ENCODE data around the gene YIF1A.

DNA sequence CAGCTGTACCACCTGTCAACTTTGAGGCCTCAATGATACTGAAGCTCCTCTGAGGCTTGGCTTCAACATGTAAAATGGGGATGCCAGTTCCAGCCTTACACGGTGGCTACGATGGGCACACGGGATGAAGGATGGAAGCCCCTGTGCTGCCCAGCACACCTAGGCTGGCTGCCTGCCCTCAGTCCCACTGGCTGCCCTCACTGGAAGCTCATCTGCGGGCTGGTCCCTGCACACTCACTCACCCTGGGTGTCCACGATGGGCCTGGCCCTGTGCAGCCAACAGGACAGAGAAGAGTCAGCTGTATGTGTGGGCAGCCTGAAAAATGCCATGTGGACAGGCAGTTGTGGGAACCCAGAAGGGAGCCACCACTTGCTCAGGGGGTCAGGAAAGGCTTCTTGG lies 2.2 kb downstream of the YIF1A start:
- TF ChIP-seq, protein P1, sequence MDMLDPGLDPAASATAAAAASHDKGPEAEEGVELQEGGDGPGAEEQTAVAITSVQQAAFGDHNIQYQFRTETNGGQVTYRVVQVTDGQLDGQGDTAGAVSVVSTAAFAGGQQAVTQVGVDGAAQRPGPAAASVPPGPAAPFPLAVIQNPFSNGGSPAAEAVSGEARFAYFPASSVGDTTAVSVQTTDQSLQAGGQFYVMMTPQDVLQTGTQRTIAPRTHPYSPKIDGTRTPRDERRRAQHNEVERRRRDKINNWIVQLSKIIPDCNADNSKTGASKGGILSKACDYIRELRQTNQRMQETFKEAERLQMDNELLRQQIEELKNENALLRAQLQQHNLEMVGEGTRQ (IDR thresholded peaks at IDR 0.05; ENCODE audit: low read depth, low read length) = no peak
- TF ChIP-seq, protein P2, sequence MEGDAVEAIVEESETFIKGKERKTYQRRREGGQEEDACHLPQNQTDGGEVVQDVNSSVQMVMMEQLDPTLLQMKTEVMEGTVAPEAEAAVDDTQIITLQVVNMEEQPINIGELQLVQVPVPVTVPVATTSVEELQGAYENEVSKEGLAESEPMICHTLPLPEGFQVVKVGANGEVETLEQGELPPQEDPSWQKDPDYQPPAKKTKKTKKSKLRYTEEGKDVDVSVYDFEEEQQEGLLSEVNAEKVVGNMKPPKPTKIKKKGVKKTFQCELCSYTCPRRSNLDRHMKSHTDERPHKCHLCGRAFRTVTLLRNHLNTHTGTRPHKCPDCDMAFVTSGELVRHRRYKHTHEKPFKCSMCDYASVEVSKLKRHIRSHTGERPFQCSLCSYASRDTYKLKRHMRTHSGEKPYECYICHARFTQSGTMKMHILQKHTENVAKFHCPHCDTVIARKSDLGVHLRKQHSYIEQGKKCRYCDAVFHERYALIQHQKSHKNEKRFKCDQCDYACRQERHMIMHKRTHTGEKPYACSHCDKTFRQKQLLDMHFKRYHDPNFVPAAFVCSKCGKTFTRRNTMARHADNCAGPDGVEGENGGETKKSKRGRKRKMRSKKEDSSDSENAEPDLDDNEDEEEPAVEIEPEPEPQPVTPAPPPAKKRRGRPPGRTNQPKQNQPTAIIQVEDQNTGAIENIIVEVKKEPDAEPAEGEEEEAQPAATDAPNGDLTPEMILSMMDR (conservative IDR thresholded peaks at IDR 0.05; ENCODE audit: low read depth, low read length) = no peak
- TF ChIP-seq MXI1 (IDR thresholded peaks at IDR 0.05; ENCODE audit: borderline replicate concordance, low read depth, low read length) (no peak), FOS (IDR thresholded peaks at IDR 0.05; ENCODE audit: low read depth, low read length) (no peak), POLR2A (IDR thresholded peaks at IDR 0.05; ENCODE audit: low read depth, low read length) (no peak), CEBPB (IDR thresholded peaks at IDR 0.05; ENCODE audit: low read depth, low read length) (no peak), RAD21 (IDR thresholded peaks at IDR 0.05; ENCODE audit: low read length) (no peak)
